Activated CD4-positive, alpha-beta T cell treated with anti-CD3 and anti-CD28 coated beads, Interleukin-2, Interleukin-4, amounts not matched to agents 100 ng/mL and 50 ng/mL, durations not matched to agents 16 hours and 8 hours (primary cell): ENCODE results near the gene ADM2.
A peak's percentile ranks its signal among the peaks of the same experiment; 100 is the strongest.
"Not testable (repeated sequence)": the region's sequence is repeated elsewhere in the genome, so short reads cannot be mapped to it uniquely, and the experiment has no call there.

Experiments used
- DNase-seq: peaks from one replicate; pipeline ENCODE4 v3.0.0-alpha.2; 2020; ENCODE audit warnings: low spot score

ADM2 gene

DNA sequence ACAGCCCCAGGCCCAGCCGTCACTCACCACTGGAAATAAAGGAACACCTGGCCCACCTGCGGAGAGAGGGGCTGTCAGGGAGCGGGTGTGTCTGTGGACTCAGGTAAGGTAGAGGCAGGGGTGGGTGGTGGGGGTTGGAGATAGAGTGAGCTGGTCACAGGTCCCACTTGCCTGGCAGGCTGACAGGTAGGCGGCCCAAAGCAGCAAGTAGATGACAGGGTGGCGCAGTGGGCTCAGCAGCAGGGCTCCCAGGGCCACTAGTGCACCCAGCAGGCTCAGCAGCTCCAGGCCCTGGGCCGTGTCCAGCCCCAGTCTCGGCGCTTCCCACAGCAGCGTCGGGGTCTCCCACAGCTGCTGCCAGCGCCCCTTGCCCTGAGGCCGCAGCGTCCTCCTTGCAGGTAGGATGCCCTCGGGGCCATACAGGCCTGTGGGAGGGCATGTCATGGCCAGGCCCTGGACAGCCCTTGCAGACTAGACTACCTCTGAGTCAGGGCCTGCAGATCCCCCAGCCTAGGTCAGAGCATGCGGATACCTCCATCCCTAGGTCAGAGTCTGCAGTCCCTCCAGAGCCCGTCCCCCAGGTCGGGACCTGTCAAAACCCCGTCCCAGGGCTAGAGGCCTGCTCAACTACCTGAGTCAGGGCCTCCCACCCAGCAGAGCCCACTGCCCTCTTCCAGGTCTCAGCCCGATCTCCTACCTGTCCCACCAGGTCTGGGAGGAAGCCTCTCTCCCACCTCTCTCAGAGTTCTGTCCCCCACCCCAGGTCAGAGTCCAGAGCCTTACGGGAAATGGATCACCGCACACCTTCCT lies 25.5 kb downstream of the ADM2 start:
- no peak for DNase-seq

DNA sequence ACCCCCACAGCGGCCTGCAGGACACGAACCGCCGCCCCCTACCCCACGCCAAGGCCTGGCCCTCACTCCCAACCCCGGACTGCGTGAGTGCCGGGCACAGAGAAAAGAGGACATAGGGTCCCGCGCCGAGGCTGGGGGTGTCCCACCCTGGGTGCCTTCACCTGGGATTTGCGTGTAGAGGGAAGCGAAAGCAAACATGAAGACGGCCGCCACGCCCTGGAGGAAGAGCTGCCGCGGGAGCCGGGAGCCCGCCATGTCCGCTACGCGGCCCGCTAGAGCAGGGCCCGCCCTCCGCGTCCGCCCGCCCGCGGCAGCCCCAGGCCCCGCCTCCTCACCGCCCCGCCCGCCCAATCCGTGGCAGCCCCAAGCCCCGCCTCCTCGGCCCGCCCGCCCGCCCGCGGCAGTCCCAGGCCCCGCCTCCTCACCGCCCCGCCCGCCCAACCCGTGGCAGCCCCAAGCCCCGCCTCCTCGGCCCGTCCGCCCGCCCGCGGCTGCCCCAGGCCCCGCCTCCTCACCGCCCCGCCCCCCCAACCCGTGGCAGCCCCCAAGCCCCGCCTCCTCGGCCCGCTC lies 26.2 kb downstream of the ADM2 start, which contains the start of gene LMF2:
TSS of gene LMF2 (minus strand) at position 282 of the 570 bp plus-strand sequence. CDS start at position 255, 27 bp downstream.
- peak; percentile 91 for DNase-seq

DNA sequence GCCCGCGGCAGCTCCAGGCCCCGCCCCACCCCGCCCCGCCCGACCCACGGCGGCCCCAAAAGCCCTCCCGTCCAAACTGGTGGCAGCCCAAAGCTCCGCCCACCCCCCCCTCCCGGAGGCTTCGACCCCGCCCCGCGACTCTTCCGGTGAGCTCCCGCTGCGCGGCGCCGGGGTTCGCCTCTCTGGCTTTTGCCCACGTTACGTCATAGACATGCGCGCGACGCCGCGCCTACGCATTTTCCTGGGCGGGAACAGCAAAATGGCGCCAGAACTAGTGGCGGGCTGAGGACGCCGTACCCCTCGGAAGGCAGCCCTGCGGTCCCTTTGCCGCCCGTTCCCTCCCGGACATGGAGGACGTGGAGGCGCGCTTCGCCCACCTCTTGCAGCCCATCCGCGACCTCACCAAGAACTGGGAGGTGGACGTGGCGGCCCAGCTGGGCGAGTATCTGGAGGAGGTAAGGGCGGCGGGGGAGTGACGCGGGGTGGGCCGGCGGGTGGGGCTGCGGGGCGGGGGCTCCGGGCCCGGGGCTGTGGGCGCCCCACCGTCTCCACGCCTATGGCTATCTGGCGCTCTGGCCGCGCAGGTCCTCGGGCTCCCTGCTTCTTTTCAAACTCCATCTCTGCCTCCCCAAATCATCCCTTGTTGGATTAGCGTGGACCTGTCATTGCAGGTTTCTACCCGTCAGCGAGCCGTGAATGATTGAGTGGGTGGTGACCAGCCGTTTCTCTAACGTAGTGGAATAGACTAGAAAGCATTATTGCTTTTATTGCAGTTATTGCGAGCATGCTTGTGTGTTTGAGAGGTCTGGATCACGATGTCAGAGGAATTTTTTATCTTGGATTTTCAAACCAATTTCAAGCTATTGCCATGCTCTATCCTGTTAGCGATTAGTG lies 26.9 kb downstream of the ADM2 start, which contains the start of gene NCAPH2:
TSS of gene NCAPH2 (plus strand) at position 234 of the 894 bp plus-strand sequence. CDS start at position 348, 114 bp downstream.
- peak; percentile 98 for DNase-seq

DNA sequence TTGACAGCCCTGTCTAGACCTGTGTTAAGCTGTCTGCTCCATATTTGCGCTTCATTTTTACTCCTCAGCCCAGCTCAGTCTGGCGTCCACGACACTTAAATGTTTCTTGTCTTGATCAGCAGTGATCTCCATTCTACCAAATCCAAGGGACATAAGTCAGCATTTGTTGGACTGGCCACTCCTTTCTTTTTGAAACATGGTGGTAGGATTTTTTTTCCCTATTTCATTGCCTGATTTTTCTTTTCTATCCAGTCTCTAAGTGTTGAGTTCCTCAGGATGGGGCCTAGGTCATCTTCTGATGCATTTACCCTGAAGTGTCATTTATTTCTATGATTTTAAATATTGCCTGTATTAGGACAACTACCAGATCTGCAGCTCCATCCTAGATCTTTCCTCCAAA lies 27.6 kb downstream of the ADM2 start:
- no peak for DNase-seq

DNA sequence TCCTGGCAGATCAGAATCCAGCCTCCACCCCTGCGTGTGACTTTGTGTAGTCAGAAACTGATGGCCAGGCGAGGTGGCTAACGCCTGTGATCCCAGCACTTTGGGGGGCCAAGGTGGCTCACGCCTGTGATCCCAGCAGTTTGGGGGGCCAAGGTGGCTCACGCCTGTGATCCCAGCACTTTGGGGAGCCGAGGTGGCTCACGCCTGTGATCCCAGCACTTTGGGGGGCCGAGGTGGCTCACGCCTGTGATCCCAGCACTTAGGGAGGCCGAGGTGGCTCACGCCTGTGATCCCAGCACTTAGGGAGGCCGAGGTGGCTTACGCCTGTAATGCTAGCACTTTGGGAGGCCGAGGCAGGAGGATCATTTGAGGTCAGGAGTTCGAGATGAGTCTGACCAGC lies 31.8 kb downstream of the ADM2 start:
- DNase-seq, result no peak

DNA sequence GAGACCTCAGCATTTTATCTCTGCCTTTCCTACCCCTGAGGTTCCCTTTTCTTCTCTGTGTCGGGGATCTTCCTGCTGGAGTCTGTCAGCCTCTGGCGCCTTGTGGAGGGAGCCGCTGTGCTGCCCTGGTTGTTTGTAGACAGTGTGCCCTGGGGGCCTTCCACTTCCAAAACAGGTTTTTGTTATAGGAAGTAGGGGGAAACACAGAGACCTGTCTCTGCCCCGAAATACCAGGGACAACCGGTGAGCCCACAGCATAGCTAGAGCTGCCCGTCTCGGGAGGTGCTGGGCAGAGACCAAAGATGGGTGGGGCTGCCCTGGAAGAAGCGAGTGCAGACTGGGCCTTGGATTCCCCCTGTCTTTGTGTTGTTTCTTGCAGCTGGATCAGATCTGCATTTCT lies 34.7 kb downstream of the ADM2 start:
- no peak for DNase-seq

DNA sequence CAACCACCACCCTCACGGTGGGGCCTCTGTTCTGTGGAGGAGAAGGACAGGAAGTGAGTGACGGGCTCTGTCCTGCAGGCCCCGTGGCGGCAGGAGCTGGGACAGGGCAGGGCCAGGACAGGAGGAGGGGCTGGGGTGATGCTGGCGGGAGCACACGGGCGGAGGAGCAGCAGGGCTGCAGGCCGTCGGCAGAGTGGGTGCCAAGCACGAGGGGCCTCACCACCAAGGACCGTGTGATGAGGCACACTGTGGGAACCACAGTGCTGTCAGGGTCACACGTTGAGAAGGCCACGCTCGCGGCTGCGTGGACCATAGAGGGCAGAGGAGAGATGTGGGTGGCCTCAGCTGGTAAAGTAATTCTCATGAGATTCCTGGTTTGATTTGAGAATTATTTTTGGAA lies 35.5 kb downstream of the ADM2 start:
- DNase-seq, result no peak

DNA sequence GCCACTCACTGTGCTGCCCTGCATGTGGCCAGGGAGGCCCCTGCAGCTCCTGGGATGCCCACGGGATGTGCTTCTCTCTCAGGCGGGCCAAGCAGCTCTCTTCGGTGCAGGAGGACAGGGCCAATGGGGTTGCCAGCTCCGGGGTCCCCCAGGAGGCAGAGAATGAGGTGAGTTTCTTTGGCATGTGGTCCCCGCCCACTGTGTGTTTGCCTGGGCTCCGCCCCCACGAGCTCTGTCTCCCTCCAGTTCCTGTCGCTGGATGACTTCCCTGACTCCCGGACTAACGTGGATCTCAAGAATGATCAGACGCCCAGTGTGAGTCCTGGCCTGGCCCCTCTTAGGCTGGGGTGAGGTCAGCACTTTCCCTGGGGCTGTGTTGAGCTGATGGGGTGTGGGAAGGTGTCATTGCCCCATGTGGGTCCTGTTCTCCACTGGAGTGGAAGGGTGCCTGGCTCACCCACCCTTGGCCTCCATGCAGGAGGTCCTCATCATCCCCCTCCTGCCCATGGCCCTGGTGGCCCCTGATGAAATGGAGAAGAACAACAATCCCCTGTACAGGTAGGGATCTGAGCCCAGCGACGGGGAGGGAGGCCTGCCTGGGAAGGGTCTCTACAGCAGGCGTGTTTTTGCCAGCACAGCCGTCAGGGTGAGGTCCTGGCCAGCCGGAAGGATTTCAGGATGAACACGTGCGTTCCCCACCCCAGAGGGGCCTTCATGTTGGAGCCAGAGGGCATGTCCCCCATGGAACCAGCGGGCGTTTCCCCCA lies 36.3 kb downstream of the ADM2 start:
- DNase-seq, result no peak

DNA sequence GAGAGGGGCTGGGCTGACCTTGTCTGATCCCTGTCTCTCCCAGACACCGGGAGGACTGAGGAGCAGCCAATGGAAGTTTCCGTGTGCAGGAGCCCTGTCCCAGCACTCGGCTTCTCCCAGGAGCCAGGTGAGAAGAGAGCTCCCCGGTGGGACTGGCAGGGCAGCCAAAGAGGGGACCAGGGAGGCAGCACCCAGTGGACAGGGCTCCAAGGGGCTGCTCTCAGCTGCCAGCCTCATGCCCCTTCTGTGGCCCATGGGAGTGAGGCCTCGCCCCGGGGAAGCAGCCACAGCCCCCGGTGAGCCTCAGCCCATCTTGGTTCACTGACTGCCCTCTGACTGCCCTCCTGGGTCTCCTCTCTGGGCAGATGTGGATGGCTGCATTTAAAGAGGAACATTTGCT lies 37.3 kb downstream of the ADM2 start:
- no peak for DNase-seq

DNA sequence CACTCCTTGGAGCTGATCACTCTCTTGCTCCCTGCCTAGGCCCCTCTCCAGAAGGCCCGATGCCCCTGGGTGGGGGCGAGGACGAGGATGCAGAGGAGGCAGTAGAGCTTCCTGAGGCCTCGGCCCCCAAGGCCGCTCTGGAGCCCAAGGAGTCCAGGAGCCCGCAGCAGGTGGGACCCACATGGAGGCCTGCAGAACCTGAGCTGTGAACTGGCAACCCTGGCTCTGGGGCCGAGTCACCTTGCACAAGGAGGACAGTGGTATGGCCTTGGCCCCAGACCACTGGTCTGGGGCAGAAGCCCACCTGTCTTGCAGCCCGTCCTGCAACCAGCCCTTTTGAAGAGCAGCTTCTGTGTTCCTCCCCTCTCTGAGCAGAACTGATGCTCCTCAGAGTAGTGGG lies 37.8 kb downstream of the ADM2 start:
- DNase-seq, result no peak

DNA sequence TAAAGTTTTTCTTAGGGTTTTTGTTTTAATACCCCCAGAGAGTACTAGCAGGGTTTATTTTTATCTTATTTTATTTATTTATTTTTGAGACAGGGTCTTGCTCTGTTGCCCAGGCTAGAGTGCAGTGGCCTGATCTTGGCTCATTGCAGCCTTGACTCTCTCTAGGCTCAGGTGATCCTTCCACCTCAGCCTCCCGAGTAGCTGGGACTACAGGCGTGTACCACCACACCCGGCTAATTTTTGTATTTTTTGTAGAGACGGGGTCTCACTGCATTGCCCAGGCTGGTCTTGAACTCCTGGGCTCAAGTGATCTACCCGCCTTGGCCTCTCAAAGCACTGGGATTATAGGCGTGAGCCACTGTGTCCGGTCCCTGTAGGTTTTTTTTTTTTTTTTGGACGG lies 38.8 kb downstream of the ADM2 start:
- DNase-seq, result not testable (repeated sequence)

DNA sequence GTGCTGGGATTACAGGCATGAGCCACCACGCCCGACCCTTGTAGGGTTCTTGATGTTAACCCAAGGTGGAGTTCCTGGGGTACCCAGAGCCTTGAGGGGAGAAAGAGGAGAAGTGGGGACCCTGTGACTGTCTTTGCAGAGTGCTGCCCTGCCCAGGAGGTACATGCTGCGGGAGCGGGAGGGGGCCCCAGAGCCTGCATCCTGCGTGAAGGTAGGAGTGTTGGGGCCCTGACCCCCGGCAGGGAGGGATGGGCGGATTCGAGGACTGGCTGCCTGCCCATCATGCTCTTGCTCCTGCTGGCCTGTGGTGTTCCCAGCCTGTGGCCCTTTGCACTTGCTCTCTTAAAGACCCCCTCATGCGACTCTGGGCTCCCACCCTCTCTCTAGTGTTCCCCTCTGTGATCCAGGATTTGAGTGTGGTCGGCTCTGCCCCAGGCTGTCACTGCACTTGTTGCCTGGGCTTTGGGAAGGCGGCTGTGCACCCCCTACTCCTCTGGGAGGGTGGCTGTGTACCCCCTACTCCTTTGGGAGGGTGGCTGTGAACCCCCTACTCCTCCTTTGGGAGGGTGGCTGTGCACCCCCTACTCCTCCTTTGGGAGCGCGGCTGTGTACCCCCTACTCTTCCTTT lies 39.6 kb downstream of the ADM2 start:
- DNase-seq, result no peak

DNA sequence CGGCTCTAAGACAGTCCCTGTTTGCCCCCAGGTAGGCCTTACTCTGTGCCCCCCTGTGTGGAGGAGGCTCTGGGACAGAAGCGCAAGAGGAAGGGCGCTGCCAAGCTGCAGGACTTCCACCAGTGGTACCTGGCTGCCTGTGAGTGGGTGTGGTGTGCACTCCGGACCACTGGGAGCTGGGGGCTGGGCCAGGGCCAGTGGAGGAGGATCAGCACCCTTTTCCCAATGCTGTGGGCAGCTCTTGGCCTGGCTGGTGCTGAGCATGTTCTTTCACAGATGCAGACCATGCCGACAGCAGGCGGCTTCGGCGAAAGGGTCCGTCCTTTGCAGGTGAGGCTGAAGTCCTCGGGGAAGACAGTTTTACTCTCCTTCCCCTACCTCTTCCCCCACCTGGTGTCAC lies 40.4 kb downstream of the ADM2 start:
- no peak for DNase-seq

DNA sequence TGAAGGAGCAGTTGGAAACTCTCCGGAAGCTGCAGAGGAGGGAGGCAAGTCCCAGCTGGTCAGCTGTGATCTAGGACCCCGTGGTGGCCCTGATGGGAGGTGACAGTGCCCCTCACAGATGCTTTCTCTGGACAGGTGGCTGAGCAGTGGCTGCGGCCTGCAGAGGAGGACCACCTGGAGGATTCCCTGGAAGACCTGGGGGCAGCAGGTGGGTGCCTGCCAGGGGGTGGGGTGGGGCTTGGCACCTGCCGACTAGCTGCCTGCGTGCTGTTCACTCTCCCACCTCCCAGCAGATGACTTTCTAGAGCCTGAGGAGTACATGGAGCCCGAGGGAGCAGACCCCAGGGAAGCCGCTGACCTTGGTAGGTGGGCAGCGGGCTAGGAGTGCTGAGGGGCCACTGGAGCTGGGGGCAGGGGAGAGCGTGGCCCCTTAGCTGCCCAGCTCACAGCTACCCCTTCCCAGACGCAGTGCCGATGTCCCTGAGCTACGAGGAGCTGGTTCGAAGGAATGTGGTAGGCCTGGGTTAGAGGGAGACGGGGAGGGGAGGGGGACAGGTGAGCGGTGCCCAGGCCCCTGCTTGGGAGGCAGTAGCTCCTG lies 41.0 kb downstream of the ADM2 start:
- no peak for DNase-seq

DNA sequence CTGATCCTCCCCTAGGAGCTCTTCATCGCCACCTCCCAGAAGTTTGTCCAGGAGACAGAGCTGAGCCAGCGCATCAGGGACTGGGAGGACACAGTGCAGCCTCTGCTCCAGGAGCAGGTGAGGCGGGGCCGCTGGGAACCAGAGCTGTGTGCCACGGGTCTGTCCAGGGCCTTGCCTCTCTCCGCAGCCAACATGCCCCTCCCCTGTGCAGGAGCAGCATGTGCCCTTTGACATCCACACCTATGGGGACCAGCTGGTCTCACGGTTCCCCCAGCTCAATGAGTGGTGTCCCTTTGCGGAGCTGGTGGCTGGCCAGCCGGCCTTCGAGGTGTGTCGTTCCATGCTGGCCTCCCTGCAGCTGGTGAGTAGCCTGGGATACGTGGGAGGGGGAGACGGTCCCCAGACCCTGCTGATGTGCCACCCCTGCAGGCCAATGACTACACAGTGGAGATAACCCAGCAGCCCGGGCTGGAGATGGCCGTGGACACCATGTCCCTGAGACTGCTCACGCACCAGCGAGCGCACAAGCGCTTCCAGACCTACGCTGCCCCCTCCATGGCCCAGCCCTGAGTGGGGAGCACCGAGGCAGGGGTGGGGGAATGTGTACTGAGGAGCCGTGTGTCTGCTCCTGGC lies 41.6 kb downstream of the ADM2 start:
- no peak for DNase-seq

DNA sequence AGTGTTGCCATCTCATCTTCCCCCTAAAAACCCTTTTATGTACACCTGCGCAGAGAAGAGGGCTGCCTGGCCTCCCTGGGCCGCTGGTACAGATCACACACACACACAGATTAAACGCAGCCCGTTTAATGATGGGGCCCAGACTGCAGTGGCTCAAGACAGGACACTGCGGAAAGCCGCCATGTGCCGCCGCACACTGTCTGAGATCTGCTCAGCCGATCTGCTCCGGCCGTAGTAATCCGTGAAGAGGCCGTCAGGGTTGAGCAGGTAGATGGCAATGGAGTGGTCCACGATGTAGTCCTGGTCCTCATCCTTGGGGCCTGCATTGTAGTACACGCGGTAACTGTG lies 42.1 kb downstream of the ADM2 start:
- no peak for DNase-seq

DNA sequence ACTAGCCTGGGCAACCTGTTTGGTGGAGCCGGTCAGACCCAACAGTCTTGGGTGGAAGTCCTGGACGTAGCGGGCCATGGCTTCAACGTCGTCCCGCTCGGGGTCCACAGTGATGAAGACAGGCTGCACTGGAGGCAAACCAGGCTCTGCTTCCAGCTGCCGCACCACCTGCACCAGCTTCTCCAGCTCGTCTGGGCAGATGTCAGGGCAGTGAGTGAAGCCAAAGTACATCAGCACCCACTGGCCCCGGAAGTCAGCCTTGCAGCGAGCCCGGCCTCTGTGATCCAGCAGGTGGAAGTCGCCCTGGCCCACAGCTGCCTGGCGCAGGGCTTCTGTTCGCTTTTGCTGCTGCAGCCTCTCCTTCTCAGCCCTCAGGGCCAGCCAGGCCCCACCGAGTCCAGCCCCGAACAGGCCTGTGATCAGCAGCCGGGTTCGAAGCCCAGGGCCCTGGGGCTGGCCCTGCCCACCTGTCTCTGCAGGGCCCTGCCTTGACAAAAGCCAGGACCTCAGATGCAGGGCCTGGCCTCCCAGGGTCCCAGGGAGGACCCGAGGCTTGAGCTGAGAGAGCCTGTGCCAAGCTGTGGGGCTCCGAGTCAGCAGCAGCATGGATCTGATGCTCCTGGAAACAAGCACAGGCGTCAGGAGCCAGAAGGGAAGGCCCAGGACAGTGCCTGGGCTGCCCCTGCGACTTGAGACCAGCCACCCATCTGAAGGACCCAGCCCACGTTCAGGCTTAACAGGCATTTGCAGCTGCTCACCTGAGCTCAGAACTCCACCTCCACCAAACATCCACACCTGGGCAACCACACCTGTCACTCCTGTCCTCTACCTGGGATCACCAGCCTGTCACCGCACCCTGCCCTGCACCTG lies 42.7 kb downstream of the ADM2 start:
- DNase-seq, result no peak

DNA sequence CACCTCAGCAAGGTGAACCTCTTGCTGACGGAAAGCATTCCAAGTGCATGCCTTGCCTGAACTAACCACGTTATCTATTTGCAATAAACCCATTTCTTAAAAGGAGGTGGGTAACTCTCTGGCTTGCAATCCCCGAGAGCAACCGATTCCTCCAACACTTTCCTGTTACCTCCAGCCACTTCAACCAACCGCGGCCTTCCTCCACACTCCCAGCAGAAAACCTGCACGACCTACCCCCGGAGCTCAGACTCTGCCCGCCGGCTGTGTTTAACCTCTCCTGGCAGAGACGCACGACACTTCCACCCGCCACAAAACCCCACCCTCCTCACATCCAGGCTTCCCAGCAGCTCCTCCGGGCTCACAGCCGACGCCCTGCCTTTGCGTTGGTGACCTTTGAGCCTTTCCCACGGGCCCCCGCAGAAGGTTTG lies 43.3 kb downstream of the ADM2 start:
- DNase-seq, result no peak

DNA sequence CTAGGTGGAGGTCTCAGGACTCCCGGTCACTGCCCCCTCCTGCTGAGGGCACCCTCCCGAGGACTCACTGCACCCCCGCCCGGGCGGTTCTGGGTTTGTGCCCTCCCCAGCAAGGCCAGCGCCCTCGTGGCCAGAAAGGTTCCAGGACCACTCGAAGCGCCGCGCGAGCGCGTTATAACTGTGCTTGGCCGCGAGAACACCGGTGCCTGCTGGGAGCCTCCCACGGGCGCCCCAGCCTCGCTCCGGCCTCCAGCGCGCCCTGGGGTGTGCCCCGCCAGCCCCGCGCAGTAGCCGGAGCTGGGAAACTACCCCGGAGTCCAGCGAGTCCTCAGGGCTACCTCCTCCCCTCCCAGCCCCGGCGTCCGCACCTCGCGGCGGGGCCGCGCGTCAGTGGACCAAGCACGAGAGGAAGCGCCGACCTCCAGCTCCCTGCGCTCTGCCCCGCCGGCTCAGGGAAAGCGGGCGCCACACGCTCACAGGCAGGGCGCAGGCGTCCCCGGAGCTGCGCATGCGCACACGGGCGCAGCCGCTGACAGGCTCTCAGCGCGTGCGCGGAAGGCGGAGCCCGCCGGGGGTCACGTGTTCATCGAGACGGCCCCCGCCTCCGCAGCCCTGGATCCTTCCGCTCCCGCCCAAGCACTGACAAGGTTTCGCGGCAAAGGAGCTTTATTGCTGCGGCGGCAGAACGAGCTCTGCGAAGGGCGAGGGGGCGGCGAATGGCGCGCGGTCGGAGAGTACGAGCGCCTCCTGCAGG lies 43.9 kb downstream of the ADM2 start, which contains the start of gene SCO2:
TSS of gene SCO2 (minus strand) at position 495 of the 754 bp plus-strand sequence. CDS start 1,187 bp downstream, outside the sequence.
- DNase-seq, result peak; percentile 98
